ENCODE measurements around the gene STEAP1B.

DNA sequence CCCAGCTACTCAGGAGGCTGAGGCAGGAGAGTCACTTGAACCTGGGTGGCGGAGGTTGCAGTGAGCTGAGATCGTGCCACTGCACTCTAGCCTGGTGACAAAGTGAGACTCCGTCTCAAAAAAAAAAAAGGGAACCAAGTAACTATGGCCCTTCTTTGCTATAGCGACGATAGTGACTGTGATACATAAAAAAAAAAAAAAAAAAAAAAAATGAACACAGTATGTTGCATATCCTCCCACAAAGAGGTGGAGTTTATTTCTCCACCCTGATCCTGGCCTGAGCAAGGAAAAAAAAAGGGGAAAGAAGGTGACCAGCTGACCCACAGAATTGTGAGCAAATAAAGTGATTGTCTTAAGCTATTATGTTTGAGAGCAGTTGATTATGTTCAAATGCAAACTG, 42.3 kb upstream of the STEAP1B start:
- TF ChIP-seq, protein P1, sequence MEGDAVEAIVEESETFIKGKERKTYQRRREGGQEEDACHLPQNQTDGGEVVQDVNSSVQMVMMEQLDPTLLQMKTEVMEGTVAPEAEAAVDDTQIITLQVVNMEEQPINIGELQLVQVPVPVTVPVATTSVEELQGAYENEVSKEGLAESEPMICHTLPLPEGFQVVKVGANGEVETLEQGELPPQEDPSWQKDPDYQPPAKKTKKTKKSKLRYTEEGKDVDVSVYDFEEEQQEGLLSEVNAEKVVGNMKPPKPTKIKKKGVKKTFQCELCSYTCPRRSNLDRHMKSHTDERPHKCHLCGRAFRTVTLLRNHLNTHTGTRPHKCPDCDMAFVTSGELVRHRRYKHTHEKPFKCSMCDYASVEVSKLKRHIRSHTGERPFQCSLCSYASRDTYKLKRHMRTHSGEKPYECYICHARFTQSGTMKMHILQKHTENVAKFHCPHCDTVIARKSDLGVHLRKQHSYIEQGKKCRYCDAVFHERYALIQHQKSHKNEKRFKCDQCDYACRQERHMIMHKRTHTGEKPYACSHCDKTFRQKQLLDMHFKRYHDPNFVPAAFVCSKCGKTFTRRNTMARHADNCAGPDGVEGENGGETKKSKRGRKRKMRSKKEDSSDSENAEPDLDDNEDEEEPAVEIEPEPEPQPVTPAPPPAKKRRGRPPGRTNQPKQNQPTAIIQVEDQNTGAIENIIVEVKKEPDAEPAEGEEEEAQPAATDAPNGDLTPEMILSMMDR (conservative IDR thresholded peaks at IDR 0.05; ENCODE audit: low read length): no peak
- no peak for TF ChIP-seq EZH2phosphoT487 (IDR thresholded peaks at IDR 0.05; ENCODE audit: borderline replicate concordance, low read depth, low read length)
